Measurements from ENCODE around the gene SHE. TPM values are rescaled to one million over a fixed set of nuclear protein-coding genes. Genes with fewer than 3 reads are reported as not detected.

SHE gene
- total RNA-seq, 1 experiment from 2014 or later = not detected

DNA sequence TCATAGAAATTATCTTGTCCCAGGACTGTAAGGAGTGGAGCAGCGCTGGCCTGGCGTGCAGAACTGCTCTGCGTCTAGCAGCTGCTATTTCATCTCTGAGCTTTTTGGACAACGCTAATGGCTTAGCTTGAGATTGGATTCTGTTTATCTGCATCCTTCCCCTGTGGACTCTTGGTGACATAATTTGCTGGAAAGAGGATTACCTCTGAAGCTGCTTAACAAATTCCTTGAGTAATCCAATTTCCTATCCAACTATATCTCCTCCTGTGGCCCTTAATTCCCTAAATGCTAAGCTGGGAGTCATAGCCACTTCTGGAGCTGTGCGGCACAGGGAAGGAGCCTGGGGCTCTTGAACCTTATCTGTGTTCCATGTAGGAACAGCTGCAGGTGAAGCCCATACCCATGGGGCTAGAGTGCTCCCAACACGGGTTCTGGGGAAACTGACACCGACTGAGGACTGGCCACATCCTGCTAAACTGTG is 53.8 kb downstream of the SHE start:
- DNase-seq (ENCODE audit: low spot score) = no peak

DNA sequence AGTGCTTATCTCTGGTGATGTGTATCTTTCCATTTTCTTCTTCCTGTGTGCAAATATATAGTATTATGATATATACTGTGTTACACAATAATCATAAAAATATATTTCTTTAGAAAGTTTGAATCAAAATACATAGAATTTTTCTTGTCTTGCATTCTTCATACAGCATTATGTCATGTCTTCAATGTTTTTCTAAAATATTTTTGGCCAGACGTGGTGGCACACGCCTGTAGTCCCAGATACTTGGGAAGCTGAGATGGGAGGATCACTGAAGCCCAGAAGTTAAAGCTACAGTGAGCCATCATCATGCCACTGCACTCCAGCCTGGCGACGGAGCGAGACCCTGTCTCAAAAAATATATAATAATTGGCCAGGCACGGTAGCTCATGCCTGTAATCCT is 55.4 kb downstream of the SHE start:
- no peak for DNase-seq (ENCODE audit: low spot score)

DNA sequence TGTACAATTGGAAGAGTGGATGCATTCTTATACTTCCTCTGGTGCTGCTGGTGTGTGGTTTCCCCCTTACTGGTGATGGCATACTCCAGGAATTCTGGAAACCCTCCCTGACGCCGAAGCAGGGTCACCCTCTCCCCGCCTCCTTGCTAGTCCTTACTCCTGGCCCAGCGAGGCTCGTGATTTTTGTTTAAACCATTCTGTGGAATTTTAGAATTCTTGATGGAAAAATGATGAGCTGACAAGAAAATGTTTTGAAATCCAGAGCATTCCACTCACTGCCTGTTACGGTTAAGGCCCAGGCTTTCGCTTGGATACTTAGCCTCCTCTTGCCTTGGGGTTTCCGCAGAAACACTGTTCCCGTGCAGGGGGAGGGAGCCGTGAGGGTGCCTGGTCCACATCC is 55.9 kb downstream of the SHE start:
- no peak for DNase-seq (ENCODE audit: low spot score)

DNA sequence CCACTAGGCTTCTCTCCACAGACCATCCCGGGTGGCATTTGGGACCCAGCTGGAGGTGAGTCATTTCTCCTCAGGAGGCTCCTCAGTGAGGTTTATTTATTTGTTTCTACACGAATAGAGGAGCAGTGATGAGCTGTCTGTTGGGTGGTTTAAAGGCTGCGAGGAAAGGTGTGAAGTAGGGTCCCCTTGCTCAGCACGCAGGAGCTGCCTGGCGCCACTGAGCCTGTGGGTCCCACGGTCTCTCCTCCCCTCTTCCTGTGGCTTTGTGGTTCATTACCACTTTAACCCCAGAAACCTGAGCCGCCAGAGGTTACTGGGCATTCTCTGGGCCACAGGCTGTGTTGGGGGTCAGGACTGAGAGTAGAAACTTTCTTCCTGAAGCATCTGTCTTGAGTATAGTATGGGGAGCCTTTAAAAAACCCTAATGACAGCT is 57.2 kb downstream of the SHE start:
- DNase-seq (ENCODE audit: low spot score) = no peak

DNA sequence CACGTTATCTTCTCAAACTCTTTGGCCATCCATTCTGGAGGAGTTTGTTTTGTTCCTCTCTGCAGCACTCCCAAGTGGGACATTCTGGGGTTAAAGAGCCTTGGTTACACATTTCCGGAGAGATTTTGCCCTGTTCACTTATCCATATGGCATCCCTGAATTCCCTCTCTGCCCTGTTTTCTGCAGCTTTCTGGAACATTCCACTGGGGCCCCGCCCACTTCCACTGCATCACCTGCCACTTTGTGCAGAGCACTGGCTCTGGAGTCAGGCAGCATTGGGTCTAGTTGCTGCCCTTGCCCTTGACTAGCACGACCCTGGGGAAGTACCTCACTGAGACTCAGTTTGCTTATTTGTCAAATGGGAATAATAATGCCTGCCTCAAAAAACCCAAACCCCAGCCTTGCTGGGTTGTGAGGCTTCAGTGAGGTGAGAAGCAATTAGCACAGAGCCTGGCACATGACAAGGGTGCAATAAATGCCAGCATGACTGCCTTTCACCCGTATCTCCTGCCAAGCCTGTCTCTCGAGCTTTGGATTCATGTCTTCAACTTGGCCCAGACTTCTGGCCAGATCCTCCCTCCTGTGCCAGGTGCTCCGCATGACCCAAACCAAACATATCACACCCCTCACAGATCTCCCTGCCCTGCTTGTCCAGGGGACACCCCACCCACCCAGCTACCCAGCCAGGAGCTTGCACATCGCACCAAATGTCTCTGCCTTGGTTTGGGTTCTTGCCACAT is 58.8 kb downstream of the SHE start:
- no peak for DNase-seq (ENCODE audit: low spot score)

DNA sequence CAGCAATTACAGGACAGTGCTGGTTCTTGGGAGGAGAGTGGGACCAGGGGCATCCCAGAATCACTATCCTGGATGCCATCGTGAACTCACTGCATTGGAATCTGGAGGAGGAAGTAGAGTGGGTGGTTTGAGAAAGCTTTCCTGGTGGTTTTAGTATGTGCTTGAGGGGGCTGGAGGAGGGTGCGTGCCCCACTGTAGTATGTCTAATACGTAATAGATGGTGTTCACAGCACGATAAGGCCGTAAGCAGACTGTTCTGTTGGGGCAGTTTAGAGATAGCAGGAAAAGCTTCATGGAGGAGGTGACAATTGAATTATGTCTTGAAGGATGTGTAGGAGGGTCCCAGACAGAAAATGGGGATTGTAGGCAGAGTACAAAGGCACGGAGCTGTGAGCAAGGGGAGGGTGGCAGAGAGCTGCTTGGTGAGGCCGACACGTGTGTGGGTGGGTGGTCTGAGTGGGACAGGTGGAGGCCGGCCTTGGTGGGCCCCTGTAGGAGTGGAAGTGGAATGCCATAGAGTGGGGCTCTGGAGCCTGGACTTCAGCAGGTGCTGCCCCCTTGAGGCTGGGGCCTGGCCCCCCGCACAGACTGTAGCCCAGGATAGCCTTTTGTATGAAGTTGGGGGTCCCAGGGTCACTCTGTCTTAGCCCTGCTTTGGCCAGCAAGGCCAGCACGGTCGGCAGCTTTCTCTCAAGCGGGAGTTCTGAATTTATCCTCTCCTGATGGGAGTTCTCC is 60.0 kb downstream of the SHE start:
- DNase-seq (ENCODE audit: low spot score) = no peak

DNA sequence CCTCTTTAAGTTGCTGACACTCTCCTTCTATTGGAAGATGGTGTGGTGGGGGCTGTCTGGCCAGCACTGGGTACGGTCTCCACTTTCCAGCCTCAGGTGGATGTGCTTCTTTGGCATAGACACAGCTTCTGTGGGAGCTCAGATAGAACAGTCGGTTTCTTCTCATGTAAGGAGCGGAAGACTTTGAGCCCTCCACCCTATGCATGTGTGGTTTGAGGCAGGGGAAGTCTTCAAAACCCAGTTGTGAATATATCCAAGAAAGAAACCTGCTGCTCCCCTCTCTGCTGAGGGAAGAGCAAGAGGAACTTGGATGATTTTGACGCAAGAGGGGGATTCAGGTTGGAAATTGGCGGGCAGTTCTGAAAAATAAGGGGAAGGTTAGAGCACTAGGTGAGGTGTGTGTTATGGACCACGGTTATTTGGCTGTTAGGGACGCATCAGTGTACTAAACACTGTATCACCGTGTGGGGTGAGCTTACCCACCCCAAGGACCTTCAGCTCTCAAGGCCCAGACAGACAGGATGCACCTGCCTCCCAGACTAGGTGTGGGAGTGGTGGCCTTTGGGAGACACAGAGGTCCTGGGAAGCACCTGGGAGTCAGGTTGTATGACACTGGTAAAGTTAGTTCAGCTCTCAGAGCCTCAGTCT is 60.8 kb downstream of the SHE start:
- DNase-seq (ENCODE audit: low spot score) = no peak

DNA sequence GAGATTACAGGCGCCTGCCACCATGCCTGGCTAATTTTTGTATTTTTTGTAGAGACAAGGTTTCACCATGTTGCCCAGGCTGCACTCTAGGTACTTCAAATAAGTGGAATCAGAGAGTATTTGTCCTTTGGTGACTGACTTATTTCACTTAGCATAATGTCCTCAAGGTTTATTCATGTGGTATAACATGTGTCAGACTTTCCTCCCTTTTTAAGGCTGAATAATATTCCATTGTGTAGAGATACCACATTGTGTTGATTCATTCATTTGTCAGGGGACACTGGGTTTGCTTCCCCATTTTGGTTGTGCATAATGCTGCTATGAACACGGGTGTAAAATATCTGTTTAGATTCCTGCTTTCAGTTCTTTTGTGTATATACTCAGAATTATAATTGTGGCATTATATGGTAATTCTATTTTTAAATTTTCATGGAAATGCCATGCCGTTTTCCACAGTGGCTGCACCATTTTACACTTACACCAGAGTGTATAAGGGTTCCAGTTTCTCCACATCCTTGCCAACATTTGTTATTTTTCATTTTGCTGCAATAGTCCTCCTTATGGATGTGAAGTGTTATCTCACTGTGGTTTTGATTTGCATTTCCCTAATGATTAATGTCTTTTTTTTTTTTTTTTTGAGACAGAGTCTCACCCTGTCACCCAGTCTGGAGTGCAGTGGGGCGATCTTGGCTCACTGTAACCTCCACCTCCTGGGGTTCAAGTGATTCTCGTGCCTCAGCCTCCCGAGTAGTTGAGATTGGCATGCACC is 62.0 kb downstream of the SHE start:
- no peak for DNase-seq (ENCODE audit: low spot score)

DNA sequence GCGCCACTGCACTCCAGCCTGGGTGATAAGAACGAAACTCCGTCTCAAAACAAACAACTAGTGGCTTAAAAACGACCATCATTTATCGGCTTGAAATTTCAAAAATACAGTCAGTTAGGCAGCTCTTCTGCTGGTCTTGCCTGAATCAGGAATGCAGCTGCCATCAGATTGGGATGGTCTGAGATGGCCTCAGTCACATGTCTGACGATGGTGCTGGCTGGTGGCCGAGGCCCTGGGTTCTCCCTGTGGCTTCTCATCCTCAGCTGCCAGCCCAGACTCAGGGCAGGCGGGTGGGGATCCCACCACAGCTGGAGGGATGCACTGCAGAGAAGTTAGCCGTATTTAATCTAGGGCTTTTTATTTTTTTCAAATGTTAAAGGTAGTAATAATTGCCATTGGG is 65.8 kb downstream of the SHE start:
- DNase-seq (ENCODE audit: low spot score) = no peak

DNA sequence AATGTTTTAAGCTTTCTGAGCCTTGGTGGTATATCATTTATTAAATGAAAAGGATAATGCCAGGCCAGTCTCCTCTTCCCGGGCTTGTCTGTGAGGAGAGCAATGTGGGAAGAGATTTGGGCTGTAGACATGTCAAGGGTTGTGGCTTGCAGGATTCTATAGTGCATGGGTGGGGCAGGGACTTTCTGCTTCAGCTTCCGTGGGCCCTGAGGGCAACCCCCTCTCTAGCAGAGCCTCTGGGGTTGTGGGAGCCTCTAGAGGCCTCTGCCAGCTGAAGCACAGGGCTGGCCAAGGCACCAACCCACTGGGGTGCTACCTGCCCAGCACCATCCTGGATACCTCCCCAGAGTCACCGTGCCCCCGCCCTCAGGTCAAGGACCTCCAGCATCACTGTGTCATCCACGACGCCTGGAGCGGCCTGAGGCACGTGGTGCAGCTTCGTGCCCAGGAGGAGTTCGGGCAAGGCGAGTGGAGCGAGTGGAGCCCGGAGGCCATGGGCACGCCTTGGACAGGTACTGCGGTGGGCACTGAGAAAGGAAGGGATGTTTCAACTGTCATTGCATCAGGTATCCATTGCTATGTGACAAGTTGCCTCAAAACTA is 66.5 kb downstream of the SHE start:
- DNase-seq (ENCODE audit: low spot score) = no peak

DNA sequence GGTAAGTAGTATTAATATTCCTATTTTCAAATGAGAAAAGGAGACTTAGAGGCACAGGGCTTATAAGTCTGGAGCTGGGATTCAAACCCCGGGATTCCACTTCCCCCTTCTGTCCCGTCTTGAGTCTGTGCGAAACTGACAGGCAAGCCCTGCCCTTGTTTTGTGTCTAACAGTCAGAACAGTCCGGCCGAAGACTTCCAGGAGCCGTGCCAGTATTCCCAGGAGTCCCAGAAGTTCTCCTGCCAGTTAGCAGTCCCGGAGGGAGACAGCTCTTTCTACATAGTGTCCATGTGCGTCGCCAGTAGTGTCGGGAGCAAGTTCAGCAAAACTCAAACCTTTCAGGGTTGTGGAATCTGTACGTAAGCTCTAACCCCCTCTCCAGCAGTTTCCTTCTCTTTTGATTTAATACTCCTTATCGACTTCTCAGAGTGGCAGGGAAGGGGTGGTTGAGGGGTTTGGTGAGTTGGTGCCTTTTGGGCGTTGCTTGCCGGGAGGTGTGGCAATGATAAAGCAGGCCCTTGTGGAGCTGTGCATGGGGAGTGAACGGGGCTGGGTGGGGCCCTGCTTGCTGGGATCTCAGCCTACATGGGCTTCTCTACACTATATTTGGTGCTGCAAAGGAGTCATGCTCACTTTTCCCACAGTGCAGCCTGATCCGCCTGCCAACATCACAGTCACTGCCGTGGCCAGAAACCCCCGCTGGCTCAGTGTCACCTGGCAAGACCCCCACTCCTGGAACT is 67.7 kb downstream of the SHE start:
- DNase-seq (ENCODE audit: low spot score) = no peak

DNA sequence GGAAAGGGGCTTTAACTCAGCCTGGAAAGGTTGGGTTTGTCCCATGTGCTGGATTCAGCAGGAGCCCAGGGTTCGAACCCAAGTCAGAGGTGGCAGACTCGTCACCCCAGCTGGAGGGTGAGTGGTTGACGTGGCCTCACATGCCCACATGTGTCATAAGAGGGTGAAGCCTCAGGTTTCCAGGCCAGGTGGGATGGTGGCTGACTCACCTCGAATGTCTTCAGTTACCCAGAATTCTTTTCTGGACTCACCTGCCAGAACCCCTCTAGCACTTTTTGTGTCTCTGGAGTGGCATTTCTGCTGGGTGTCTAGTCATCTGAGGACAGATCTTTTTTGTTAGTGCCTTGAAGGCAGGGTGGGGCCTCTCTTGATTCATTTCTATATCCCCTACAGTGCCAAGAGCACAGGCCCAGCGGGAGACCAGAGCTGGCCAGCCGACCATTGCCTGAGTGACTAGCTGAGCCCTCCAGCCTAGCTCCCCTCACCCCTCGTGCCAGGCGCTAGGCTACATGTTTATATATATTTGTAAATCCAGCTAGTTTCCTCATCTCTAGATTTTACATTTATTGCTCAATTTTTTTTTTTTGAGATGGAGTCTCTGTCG is 68.9 kb downstream of the SHE start:
- no peak for DNase-seq (ENCODE audit: low spot score)

DNA sequence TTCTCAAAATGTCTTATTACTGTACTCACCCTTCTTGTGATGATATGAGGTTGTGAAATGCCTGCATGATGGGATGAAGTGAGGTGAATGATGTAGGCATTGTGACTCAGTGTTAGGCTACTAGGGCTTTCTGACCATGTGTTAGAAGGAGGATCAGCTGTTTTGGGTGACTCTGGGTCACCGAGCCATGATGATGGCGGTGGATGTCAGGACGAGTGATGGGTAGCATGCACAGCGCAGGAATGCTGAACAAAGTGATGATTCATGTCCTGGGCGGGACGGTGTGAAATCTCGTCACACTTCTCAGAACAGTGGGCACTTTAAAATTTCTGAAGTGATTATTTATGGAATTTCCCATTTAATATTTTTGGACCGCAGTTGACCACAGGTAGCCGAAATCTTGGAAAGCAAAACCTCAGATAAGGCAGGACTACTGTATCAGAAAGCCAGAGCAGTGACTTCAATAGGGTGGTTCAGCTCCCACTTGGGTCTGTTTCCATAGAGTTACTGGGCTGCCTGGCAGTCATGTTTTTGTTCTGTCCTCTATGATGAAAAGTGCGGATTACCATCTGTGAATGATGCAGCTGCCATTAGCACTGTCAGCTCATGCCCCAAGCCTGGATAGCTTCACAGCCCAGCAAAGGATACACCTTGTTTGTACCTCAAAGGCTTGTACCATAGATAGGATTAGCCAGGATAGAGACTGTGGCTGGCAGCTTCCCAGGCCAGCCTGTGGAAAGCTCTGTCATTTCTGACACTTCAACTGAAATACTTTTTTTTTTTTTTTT is 70.4 kb downstream of the SHE start:
- DNase-seq (ENCODE audit: low spot score) = no peak

DNA sequence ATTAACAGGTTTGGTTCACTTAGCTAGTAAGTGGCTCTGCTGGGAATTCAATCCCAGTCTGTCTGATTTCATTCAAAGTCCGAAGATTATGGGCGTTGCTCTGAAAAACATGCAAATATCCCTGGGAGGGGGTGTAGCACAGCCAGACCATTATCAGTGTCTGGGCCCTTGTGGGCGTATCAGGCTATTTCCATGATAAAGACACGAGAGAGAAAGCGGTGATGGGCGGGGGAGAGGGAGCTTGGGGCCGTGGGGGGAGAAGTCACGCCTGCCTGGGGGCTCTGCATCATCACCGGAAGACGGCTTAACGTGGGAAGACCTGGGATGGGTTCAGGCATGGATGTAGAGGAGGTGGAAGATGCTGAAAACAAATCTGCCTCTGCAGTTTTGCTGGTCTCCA is 71.3 kb downstream of the SHE start:
- no peak for DNase-seq (ENCODE audit: low spot score)

DNA sequence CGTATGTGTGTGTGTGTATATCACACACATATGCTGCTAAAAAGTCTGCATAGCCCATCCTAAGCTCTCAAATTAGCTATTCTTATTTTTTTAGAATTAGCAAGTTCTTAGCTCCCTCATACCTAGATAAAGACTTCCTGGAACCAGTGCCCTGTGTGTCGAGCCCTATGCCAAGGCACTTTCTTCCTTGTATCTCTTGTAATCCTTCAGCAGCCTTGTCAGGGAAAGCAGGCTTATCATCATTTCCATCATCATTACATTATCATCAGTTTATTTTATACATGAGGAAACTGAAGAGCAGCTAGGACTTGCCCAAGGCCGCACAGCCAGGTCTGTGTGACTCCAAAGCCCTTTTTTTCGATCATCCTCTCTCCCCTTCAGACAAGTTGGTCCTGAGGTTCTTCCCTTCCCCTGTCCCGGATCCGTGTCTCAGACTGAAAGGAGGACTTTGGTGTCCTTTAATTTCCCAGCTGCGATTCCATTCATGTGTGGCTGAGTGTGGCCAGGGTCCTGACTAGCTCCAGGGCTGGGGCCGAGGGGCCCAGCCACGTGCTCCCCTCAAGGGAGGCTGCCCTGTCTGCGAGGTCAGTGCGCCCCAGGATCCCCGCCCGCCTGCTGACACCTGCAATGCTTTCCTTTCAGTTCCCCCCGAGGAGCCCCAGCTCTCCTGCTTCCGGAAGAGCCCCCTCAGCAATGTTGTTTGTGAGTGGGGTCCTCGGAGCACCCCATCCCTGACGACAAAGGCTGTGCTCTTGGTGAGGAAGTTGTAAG is 72.2 kb downstream of the SHE start:
- no peak for DNase-seq (ENCODE audit: low spot score)
